Rectal smooth muscle tissue (tissue), 1 donor: Measurements from ENCODE around the gene CBLB.
A peak's percentile ranks its signal among the peaks of the same experiment; 100 is the strongest.

ENCODE experiments used
- H3K27ac ChIP-seq: one replicate; pipeline ENCODE4 v1.7.0; 2013; ENCODE audit warnings: low read depth, low read length, inconsistent platforms
- H3K27me3 ChIP-seq: one replicate; pipeline ENCODE4 v1.7.0; 2013; ENCODE audit warnings: low read length; ENCODE audit not compliant: control insufficient read depth, insufficient read depth
- H3K36me3 ChIP-seq: one replicate; pipeline ENCODE4 v1.7.0; 2013; ENCODE audit warnings: low read length; ENCODE audit not compliant: control insufficient read depth, insufficient read depth
- H3K4me1 ChIP-seq: one replicate; pipeline ENCODE4 v1.7.0; 2013; ENCODE audit warnings: low read length; ENCODE audit not compliant: control insufficient read depth, insufficient read depth
- H3K4me3 ChIP-seq: one replicate; pipeline ENCODE4 v1.7.0; 2013; ENCODE audit warnings: low read length
- H3K9ac ChIP-seq: one replicate; pipeline ENCODE4 v1.7.0; 2013; ENCODE audit warnings: low read length

The CBLB gene

GRCh38 chr3:105868742-105869530 lies at the start of gene CBLB:
CBLB (minus strand) TSS chr3:105869012; CDS start chr3:105867577, 1,435 bp downstream.
- Histone ChIP-seq H3K4me3 (peak within 1 kb of the TSS; percentile 94), H3K4me1 (peaks cover 15% of the 10 kb centered on the region), H3K27ac (peak within 1 kb of the TSS; percentile 92), H3K9ac (peak within 1 kb of the TSS; percentile 86), H3K36me3 (no peaks in the 10 kb centered on the region), H3K27me3 (no peaks in the 10 kb centered on the region)

- no peaks in the 10 kb centered on the region for H3K36me3 ChIP-seq
Measured at GRCh38 chr3:105916767-105917166, 48.0 kb upstream of the CBLB start.

GRCh38 chr3:105915524-105915923 lies 46.7 kb upstream of the CBLB start:
- H3K27me3 ChIP-seq = no peaks in the 10 kb centered on the region
- no peak overlapping the region for H3K4me3 ChIP-seq
- no peaks in the 10 kb centered on the region for H3K36me3 ChIP-seq
- H3K9ac ChIP-seq = no peak overlapping the region
- H3K4me1 ChIP-seq = no peaks in the 10 kb centered on the region
- no peak overlapping the region for H3K27ac ChIP-seq

More at GRCh38 chr3:105916767-105917166, 48.0 kb upstream of the CBLB start:
- Histone ChIP-seq H3K4me1 (no peaks in the 10 kb centered on the region), H3K27me3 (no peaks in the 10 kb centered on the region), H3K27ac (no peak overlapping the region), H3K4me3 (no peak overlapping the region), H3K9ac (no peak overlapping the region)

- Histone ChIP-seq H3K4me3 (no peak overlapping the region), H3K4me1 (no peaks in the 10 kb centered on the region), H3K9ac (no peak overlapping the region), H3K27me3 (no peaks in the 10 kb centered on the region), H3K27ac (no peak overlapping the region), H3K36me3 (no peaks in the 10 kb centered on the region)
Measured at GRCh38 chr3:105913616-105914015, 44.8 kb upstream of the CBLB start.

- Histone ChIP-seq H3K4me1 (no peaks in the 10 kb centered on the region), H3K27ac (no peak overlapping the region), H3K36me3 (no peaks in the 10 kb centered on the region), H3K9ac (no peak overlapping the region), H3K4me3 (no peak overlapping the region), H3K27me3 (no peaks in the 10 kb centered on the region)
Measured at GRCh38 chr3:105912891-105913290, 44.1 kb upstream of the CBLB start.

- no peaks in the 10 kb centered on the region for H3K36me3 ChIP-seq
- no peaks in the 10 kb centered on the region for H3K27me3 ChIP-seq
- no peak overlapping the region for H3K4me3 ChIP-seq
- no peak overlapping the region for H3K27ac ChIP-seq
- H3K4me1 ChIP-seq = no peaks in the 10 kb centered on the region
- no peak overlapping the region for H3K9ac ChIP-seq
Measured at GRCh38 chr3:105911496-105911895, 42.7 kb upstream of the CBLB start.

GRCh38 chr3:105907777-105908176 lies 39.0 kb upstream of the CBLB start:
- Histone ChIP-seq H3K36me3 (no peaks in the 10 kb centered on the region), H3K27ac (no peak overlapping the region), H3K4me3 (no peak overlapping the region), H3K4me1 (no peaks in the 10 kb centered on the region), H3K27me3 (no peaks in the 10 kb centered on the region), H3K9ac (no peak overlapping the region)

GRCh38 chr3:105906836-105907235 lies 38.0 kb upstream of the CBLB start:
- Histone ChIP-seq H3K36me3 (no peaks in the 10 kb centered on the region), H3K9ac (no peak overlapping the region), H3K27me3 (no peaks in the 10 kb centered on the region), H3K4me1 (no peaks in the 10 kb centered on the region), H3K4me3 (no peak overlapping the region), H3K27ac (peak overlapping the region; percentile 6)

- H3K9ac ChIP-seq = no peak overlapping the region
- no peaks in the 10 kb centered on the region for H3K4me1 ChIP-seq
- no peaks in the 10 kb centered on the region for H3K36me3 ChIP-seq
- no peak overlapping the region for H3K27ac ChIP-seq
- no peaks in the 10 kb centered on the region for H3K27me3 ChIP-seq
- no peak overlapping the region for H3K4me3 ChIP-seq
Measured at GRCh38 chr3:105906345-105906744, 37.5 kb upstream of the CBLB start.

GRCh38 chr3:105905328-105905727 lies 36.5 kb upstream of the CBLB start:
- H3K27me3 ChIP-seq = no peaks in the 10 kb centered on the region
- no peaks in the 10 kb centered on the region for H3K4me1 ChIP-seq
- H3K27ac ChIP-seq = no peak overlapping the region
- H3K9ac ChIP-seq = no peak overlapping the region
- H3K36me3 ChIP-seq = no peaks in the 10 kb centered on the region
- no peak overlapping the region for H3K4me3 ChIP-seq

GRCh38 chr3:105904678-105905284 lies 36.0 kb upstream of the CBLB start:
- H3K36me3 ChIP-seq = no peaks in the 10 kb centered on the region
- no peak overlapping the region for H3K4me3 ChIP-seq
- no peaks in the 10 kb centered on the region for H3K4me1 ChIP-seq
- no peaks in the 10 kb centered on the region for H3K27me3 ChIP-seq
- H3K27ac ChIP-seq = no peak overlapping the region
- no peak overlapping the region for H3K9ac ChIP-seq

- Histone ChIP-seq H3K27me3 (no peaks in the 10 kb centered on the region), H3K4me1 (no peaks in the 10 kb centered on the region), H3K4me3 (no peak overlapping the region), H3K9ac (no peak overlapping the region), H3K36me3 (no peaks in the 10 kb centered on the region), H3K27ac (no peak overlapping the region)
Measured at GRCh38 chr3:105904251-105904650, 35.4 kb upstream of the CBLB start.

- no peaks in the 10 kb centered on the region for H3K27me3 ChIP-seq
- no peak overlapping the region for H3K27ac ChIP-seq
- no peaks in the 10 kb centered on the region for H3K4me1 ChIP-seq
- H3K36me3 ChIP-seq = no peaks in the 10 kb centered on the region
- H3K9ac ChIP-seq = no peak overlapping the region
- H3K4me3 ChIP-seq = no peak overlapping the region
Measured at GRCh38 chr3:105899516-105899915, 30.7 kb upstream of the CBLB start.
